Pons (tissue), 1 donor: ENCODE measurements around the gene TMEM145.
A peak's percentile ranks its signal among the peaks of the same experiment; 100 is the strongest.

Source experiments
- DNase-seq: peaks from one replicate; pipeline ENCODE4 v3.0.0-alpha.2; 2016; ENCODE audit warnings: low spot score

TMEM145 gene

DNA sequence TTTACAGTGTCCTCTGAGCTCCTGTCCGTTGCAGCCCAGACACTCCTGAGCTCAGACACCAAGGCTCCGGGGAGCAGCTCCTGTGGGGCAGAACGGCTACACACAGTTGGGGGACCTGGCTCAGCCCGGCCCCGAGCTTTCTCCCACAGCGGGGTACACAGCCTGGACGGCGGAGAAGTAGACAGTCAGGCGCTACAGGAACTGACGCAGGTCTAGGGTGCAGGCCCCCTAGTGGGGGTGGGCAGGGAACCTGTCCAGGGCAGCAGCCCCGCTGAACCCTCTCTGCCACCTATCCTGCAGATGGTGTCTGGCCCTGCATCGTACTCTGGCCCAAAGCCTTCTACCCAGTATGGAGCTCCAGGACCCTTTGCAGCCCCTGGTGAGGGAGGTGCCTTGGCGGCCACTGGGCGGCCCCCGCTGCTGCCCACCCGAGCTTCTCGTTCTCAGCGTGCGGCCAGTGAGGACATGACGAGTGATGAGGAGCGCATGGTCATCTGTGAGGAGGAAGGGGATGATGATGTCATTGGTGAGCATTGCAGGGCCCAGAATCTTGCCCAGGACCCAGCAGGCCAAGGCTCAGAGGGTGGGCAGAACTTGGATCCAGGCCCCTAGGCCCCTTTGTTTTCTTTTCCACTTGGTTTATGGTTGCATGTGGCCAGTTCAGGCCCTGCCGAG is 24.1 kb upstream of the TMEM145 start:
- no peak for DNase-seq

DNA sequence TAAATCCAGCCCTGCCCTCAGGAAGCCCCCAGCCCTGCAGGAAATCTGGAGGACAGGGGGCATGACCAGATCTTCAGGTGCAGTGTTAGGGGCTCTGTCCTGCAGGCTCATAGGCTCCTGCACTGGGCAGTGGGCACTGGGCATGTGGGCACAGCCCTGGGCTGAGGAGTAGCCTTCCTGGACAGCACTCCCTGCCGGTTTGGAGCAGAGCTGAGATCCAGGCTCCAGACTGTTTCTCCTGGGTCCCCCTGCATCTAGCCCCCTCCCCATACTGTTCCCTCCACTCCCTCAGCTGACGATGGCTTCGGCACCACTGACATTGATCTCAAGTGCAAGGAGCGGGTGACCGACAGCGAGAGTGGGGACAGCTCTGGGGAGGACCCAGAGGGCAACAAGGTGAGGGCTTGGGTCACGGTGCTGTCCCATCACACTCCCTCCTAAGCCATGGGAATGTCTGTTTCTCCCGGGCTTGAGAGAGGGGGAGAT is 23.5 kb upstream of the TMEM145 start:
- no peak for DNase-seq

DNA sequence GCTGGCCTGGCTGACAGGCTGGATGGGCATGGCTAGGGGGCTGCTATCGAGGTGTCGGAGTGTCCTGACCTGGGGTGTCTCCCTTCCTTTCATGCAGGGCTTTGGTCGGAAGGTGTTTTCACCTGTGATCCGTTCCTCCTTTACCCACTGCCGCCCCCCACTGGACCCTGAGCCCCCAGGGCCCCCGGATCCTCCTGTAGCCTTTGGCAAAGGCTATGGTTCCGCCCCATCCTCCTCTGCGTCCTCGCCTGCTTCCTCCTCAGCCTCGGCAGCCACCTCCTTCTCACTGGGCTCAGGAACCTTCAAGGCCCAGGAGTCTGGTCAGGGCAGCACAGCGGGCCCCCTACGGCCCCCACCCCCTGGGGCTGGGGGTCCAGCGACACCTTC is 23.0 kb upstream of the TMEM145 start:
- DNase-seq: no peak

DNA sequence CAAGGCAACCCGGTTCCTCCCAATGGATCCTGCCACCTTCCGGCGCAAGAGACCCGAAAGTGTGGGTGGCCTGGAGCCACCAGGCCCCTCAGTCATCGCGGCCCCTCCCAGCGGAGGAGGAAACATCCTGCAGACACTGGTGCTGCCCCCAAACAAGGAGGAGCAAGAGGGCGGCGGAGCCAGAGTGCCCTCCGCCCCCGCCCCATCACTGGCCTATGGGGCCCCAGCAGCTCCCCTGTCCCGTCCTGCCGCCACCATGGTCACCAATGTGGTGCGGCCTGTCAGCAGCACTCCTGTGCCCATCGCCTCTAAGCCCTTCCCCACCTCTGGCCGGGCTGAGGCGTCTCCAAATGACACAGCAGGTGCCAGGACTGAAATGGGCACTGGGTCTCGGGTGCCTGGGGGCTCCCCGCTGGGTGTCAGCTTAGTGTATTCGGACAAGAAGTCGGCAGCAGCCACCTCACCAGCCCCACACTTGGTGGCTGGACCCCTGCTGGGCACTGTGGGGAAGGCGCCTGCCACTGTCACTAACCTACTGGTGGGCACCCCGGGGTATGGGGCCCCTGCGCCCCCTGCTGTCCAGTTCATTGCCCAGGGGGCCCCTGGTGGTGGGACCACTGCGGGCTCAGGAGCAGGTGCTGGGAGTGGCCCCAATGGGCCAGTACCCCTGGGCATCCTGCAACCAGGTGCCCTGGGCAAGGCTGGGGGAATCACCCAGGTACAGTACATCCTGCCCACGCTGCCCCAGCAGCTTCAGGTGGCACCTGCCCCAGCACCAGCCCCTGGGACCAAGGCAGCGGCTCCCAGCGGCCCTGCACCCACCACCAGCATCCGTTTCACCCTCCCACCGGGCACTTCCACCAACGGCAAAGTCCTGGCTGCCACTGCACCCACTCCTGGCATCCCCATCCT is 22.3 kb upstream of the TMEM145 start:
- no peak for DNase-seq

DNA sequence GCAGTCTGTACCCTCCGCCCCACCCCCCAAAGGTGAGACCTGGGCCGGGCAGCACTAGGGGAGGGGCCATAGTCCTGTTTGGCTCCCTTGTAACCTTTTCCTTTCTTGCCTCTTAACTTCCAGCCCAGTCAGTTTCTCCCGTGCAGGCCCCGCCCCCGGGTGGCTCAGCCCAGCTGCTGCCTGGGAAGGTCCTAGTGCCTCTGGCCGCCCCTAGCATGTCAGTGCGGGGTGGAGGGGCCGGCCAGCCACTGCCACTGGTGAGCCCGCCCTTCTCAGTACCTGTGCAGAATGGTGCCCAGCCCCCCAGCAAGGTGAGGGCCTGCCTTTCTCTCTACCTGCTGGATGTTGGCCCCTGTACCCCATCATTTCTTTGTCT is 21.7 kb upstream of the TMEM145 start:
- no peak for DNase-seq

DNA sequence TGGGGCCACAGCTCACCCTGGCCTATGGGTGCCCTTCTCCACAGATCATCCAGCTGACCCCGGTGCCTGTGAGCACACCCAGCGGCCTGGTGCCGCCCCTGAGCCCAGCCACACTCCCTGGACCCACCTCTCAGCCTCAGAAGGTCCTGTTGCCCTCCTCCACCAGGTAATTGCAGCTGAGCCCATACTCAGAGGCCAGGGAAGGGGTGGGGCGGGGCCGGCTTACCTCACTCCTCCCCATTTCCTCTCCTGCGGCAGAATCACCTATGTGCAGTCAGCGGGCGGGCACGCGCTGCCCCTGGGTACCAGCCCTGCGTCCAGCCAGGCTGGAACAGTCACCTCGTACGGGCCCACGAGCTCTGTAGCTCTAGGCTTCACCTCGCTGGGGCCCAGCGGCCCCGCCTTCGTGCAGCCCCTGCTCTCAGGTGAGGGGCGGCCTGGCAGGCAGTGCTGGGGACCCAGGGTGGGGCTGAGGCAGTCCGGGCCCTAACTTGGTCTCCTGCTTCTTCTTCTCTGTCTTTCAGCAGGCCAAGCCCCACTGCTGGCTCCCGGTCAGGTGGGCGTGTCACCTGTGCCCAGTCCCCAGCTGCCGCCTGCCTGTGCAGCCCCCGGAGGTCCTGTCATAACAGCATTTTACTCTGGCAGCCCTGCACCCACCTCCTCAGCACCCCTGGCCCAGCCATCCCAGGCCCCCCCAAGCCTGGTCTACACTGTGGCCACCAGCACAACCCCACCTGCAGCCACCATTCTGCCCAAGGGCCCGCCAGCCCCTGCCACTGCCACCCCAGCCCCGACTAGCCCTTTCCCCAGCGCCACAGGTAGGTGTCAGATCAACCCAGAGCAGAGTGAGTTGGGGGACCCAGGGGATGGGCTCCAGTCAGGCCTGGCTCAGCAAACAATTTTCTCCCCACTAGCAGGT is 20.8 kb upstream of the TMEM145 start:
- DNase-seq: no peak

DNA sequence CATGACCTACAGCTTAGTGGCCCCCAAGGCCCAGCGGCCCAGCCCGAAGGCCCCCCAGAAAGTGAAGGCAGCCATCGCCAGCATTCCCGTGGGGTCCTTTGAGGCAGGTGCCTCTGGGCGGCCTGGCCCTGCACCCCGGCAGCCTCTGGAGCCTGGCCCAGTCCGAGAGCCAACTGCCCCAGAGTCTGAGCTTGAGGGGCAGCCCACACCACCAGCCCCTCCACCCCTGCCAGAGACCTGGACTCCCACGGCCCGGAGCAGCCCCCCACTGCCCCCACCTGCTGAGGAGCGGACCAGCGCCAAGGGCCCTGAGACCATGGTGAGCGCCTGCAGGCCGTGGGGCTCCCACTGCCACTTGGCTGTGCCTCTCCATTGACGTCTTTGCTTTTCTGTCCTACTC is 20.1 kb upstream of the TMEM145 start:
- DNase-seq: no peak

DNA sequence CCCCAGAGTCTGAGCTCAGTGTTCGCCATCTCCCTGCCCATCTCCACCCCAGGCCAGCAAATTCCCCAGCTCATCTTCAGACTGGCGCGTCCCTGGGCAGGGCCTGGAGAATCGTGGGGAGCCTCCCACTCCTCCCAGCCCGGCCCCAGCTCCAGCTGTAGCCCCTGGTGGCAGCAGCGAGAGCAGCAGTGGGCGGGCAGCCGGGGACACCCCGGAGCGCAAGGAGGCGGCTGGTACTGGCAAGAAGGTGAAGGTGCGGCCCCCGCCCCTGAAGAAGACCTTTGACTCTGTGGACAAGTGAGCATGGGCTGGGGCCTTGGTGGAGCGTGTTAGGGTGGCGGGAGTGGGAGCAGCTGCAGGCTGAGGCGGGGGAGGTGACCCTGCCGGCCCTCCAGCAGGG is 19.6 kb upstream of the TMEM145 start:
- DNase-seq: no peak

DNA sequence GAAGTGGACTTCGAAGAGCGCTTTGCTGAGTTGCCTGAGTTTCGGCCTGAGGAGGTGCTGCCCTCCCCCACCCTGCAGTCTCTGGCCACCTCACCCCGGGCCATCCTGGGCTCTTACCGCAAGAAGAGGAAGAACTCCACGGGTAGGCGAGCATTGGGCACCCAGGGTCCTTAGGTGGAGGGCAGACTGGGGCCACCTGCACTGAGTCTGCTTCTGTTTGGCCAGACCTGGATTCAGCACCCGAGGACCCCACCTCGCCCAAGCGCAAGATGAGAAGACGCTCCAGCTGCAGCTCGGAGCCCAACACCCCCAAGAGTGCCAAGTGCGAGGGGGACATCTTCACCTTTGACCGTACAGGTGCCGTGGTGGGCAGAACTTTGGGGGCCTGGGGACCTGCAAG is 19.2 kb upstream of the TMEM145 start:
- no peak for DNase-seq

DNA sequence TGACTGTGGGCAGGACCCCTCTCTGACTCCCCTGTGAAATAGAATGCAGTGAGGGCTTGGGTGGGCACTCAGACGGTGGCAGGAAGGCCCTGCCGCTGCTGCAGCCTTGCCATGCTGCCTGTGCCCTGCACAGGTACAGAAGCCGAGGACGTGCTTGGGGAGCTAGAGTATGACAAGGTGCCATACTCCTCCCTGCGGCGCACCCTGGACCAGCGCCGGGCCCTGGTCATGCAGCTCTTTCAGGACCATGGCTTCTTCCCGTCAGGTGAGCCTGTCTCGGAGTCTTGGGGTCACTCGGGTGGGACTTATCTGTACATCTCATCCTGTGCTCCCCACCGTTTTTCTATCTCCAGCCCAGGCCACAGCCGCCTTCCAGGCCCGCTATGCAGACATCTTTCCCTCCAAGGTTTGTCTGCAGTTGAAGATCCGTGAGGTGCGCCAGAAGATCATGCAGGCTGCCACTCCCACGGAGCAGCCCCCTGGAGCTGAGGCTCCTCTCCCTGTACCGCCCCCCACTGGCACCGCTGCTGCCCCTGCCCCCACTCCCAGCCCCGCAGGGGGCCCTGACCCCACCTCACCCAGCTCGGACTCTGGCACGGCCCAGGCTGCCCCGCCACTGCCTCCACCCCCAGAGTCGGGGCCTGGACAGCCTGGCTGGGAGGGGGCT is 18.5 kb upstream of the TMEM145 start:
- no peak for DNase-seq

DNA sequence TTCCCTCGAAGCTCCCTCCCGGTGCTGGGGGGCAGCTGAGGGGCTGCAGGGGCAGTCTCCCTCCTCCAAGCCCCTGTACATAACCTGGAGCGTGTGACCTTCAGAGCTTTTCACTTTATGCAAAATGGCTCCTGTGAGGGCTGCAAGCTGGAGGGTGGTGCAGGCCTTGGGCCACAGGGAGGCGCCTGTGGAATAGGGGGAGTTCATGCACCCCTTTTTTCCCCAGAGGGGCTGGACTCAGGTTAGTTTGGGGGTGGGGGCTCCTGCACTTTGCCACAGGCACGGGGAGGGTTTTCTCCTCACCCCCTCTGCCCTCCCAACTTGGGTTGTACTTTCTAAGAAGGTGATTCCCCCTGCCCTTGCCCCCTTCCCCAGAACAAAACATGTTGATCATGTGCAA is 17.8 kb upstream of the TMEM145 start:
- DNase-seq: no peak

DNA sequence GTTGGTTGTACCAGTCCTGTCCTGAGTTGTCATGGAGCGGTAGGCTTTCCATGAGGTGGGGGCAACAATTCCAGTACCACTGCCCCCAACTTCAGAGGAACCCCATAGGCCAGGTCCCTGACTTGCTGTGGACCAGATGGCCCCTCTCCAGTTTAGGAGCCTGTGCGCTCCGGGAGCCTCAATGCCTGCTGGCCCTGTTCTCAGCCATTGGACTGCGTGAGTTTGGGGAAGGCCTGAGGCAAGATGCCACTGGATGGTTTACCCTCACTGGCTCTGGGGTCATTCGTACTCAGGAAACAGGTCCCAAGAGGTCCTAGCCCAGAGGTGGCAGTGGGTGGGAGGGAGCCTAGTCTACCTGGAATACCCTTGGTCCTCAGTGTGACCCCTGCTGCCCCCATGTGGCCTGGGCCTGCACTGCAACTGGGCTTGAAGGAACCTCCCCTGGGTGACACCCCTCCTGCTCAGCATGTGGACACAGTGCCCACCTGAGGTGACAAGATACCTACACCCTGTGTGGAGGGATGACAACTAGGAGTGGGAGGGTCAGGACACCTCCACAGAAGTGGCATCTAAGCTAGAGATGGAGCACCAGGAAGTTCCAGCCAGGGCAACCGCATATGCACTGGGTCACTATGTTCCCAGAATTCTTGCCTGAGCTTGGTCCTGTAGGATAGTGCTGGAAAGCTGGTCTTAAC is 17.1 kb upstream of the TMEM145 start:
- peak; percentile 66 for DNase-seq

DNA sequence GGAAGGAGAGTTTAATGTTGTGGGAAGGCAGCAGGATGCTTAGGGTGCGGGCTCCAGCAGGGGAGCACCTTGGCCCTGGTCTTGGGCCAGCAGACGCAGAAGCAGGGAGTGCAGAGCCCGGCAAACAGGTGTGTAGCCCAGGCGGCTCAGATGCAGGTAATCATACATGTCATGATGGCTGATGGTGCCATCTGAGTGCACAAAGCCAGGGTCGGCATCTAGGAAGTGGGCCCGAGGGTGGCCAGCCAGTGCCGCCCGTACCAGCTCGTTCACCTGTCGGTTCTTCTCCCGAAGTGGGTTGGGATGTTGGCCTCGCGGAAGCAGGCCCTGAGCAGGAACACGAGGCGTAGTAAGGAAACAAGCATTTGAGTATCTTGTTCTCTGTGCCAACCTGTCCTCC is 16.1 kb upstream of the TMEM145 start:
- no peak for DNase-seq

DNA sequence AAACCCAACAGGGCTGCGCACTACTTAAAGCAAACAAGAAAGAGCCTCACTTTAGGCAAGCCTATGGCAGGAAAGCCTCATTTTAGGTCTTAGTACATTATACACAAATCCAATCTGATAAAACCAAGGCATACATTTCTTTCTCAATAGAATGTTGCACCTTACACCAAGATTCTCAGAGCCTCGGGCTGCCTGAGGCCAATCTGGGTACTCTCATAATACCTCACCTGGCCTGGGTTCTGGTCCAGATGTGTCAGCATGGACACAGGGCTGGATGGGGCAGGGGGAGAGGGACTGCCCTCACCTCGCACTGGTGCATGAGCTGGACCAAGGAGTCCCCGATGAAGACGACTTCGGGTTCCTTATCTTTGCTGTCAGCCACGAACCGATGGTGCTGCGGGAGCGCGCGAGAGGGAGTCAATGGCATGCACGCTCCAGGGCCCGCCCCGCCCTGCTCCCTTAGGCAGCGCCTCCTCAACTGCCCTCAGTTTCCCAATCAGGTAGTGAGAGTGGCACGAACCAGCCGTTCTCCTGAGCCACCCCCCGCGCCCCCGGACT is 11.4 kb upstream of the TMEM145 start, which contains the start of gene PRR19:
Gene PRR19 (plus strand): TSS at position 487 of the 558 bp plus-strand sequence. CDS start 7,453 bp downstream, outside the sequence.
- DNase-seq: no peak

DNA sequence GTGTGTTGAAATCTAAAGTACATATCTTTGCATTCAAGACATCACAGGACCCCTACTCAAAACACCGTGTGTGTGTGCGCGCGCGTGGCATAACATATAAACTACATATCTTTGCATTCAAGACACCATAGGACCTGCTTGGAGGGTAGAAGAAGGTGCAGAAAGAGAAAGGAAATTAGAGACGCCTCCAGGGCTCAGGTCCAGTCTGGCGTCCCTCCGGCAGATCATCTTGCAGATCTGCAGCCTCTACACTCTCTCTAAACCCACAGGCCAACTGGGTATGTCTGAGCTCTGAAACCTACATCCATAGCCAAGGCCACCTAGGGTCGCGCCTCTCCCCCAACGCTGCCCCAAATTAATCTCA is 10.0 kb upstream of the TMEM145 start:
- no peak for DNase-seq

DNA sequence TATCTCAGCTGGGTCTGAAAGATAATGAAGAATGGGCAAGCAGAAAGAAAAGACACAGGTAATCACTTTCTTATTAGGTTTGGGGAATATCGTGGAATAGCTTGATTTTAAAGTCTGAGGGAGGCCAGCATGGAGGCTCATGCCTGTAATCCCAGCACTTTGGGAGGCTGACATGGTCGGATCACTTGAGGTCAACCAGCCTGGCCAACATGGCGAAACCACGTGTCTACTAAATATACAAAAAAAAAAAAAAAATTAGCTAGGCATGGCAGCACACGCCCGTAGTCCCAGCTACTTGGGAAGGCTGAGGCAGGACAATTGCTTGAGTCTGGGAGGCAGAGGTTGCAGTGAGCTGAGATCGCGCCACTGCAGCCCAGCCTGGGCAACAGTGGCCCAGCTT is 9.2 kb upstream of the TMEM145 start:
- DNase-seq: no peak

DNA sequence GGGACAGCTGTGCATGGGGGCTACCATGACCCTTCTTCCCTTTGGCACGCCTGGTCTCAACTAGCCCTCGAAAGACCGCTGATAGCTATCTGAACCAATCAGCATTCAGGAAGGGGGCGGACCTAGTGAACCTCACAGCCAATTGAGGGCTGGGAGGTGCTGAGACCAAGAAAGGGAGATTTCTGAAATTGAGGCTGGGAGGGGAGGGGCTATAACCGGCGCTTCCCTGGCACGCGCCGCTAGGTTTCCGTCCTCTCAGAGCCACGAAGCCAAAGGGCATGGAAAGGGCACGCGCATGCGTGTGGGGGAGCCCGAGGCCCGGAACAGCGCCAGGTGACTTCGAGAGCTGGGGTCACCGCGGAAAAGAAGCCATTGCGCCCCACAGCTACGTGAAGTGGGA is 6.5 kb upstream of the TMEM145 start:
- DNase-seq: no peak

DNA sequence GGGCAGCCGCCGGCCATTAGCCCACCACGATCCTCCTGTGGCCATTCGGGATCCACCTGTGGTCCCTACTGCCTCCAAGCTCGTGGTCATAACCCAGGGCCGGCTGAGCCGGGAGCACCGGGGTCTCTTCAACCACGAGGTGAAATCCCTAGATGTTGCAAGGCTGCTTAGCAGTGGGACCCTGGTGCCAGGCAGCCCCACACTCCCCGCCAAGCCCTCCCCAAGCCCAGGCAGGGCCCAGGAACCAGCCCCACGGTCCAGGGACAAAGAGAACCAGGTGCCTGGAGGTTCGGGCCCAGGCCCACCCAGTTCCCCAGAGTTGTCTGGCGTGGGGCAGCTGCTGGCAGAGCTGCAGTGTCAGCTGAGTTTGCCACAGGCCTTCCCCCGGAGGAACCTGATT is 3.4 kb upstream of the TMEM145 start:
- DNase-seq: no peak

DNA sequence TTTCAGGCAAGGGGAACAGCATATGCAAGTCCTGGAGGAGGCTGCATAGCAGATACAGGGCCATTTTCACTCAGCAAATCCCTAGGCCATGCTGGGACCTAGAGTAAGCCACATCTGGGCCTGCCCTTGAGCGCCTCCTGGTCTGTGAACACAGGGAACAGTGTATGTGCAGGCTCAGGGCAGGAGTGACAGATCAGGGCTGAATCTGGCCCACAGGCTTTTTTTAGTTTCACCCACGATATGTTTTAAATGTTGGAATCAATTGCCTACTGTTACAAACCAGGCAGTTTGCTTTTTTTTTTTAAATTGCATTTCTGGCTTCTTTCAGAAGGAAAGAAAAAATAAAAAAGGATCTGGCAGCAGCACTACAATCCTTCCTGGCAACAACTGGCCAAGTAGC is 1.5 kb upstream of the TMEM145 start:
- DNase-seq: no peak

DNA sequence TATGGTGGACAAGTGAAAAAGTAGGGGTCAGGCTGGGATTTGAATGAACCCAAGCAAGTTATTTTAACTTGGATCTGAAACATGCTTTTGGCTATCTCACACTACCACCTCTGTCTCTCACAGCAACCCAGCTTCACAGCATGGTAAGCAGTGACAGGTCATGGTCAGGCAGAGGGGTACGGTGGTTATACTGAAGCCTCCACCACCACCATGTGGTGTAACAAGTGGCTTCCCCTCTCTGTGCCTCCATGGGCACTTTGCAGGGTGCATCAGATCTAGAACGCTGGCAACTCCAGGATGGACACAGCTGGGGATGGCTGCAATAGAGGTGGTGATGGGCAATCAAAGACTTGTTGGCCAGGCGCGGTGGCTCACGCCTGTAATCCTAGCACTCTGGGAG is 739 bp upstream of the TMEM145 start:
- no peak for DNase-seq
